Cardiac septum (tissue), 1 donor: ENCODE results near the gene MAB21L4. TPM values are rescaled to one million over a fixed set of nuclear protein-coding genes. Genes with fewer than 3 reads are reported as not detected.

Experiments used
- DNase-seq: peaks from one replicate; pipeline ENCODE4 v3.0.0-alpha.2; 2020; ENCODE audit warnings: low spot score
- intact Hi-C: fragments of 100-400 bp; cut with DNase I; formaldehyde crosslinking; loops from one replicate; pipeline ENCODE4 v1.14.0; 2022
- total RNA-seq: library from RNA; stranded (reverse); fragmentation: NEBNext Ultra II Directional; extraction: Animal tissue kit (Norgen Biotek cat#: 25700); gene quantifications from one replicate; pipeline ENCODE4 v1.2.1, GENCODE V29; 2021
- donor health status: DM: no; HTN: no; CAD: no.

The MAB21L4 gene
- total RNA-seq, 1 donor from 2014 or later, result not detected

DNA sequence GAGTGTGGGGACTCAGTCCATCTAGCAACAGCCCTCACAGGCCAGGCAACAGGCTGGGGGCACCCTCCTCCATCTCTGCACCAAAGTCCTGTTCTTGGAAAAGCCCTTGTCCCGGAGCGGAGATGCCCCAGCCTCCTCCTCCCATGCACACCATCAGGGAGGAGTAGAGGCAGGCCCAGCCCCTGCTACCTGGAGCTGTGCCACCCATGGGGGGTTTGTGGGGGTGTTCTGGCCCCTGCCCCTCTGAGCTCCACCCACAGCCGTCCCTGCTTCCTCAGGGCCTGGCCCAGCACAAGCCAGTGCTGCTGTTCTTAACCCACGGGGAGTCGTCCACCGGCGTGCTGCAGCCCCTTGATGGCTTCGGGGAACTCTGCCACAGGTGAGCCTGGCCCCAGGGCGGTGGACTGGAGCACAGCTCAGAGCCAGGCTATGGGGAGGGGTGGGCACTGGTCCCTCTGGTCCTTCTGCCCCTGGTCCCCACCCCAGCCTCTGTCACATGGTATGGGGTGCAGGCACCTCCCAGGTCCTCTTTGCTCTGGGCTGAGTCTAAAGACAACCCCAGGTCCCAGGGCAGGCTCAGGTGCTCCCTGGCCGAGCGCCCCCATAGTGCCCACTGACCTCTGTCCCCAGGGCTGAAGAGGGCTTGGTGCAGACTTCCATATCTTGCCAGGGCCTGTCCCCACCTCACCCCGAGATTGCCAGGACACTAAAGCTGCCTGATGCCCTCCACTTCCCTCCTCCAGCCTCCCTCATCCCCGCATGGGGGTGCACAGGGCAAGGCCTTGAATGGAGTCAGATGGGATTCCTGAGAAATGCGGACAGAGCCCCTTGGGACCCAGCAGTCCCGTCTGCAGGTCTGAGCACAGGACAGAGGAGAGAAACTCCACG is 24.6 kb downstream of the MAB21L4 start:
- intact Hi-C loops, result no loop called here
- peak; percentile 74 for DNase-seq

DNA sequence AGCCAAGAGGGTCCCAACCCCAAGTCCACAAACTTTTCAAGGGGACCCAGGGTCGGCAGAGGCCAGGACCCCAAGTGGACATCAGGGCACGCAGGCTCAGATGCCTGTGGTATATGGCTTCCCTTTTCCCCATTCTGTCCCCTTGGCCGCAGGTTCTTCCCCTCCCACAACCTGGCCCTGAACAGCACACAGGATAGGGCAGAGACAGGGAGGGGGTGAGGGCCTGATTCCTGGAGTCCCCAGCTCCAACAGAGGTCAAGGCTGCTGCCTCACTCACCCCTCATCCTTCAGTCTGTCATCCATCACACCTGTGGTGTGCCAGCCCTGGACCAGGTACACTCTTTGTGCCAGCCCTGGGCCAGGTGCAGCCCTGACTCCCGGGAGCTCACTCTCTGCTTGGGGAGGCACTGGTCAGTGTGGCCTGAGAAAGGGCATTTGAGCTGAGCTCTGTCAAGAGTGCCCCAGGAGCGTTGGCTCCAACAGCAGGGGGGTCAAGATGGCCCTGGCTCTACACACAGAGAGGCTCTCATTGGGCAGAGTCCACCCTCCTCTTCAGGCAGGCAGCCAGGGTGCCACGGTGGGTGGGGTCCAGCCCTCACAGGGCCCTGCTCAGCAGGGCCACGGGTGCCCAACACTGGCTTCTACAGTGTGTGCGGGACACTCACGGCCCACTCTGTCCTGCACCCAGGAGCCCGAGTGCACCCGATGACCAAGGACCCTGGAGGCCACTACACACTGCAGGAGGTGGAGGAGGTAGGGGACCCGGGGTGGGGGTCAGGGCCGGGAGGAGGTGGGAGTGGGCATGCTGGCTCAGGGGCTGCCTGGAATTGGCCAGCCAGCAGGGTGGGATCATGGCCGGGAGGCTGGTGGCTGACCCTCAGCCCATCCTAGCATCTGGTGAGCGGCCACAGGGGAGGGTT is 25.7 kb downstream of the MAB21L4 start:
- no peak for DNase-seq
- intact Hi-C loops, result no loop called here

DNA sequence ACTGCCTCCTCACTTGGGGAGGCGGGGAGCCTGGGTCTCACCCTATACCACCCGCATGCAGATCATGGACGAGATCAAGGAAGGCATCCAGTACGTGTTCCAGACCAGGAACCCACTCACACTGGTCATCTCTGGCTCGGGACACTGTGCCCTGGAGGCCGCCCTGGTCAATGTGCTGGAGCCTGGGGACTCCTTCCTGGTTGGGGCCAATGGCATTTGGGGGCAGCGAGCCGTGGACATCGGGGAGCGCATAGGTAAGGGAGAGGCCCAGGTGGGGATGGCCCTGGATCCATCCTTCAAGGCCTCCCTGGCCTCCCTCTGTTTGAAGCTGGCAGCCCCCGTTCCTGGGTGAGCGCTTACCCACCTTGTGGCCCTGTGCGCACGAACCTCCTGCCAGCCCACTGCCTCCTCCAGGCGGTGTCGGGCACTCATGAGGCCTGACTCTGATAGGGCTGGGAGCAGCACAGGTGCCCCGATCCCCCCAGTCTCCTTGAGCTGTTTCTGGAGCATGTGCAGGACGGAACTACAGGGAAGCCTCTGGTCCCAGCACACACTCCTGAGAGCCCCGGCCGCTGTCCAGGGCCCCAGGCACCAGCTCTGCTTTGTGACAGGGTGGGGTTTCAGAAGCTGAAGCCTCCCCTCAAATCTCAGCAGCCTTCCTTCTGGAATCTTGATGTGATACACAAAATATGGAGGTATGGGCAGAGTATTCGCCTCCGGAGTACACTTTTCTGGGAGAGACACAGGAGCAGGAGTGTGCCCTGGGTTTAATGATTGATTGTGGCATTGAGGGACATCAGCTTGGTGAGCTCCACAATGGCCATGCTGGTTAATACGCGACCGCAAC is 26.6 kb downstream of the MAB21L4 start:
- intact Hi-C loops, result no loop called here
- DNase-seq, result no peak

DNA sequence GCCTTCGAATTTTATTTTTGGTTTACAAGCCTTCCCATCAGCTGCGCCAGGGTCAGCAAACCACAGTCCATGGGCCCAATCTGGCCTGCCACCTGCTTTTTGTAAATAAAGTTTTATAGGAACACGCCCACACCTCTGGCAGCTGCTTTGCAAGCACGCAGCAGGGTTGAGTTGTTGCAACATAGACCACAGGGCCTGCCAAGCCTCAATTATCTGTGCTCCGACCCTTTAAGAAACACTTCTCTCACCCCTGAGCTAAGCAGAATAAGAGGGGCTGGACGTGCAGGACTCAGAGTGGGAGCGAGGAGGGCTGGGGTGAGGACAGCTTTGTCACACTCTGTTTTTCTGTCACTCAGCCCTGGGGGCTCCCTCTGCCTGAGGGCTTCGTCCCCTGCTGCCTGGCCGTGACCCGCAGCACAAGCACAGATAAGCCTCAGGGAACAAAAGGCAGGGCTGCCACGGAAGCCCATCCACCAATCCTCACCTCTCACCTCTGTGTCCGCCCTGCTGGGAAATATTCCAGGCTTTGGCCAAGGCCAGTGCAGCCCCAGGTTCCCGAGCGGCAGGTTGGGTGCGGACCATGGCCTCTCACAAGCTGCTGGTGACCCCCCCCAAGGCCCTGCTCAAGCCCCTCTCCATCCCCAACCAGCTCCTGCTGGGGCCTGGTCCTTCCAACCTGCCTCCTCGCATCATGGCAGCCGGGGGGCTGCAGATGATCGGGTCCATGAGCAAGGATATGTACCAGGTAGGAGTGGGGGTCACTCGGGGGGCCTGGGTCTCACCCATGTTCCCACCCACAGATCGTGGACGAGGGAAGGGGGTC is 27.5 kb downstream of the MAB21L4 start, which contains the start of gene AGXT:
AGXT (plus strand) TSS at position 539 of the 823 bp plus-strand sequence; CDS start at position 581, 42 bp downstream.
- intact Hi-C loops, result no loop called here
- DNase-seq, result no peak

DNA sequence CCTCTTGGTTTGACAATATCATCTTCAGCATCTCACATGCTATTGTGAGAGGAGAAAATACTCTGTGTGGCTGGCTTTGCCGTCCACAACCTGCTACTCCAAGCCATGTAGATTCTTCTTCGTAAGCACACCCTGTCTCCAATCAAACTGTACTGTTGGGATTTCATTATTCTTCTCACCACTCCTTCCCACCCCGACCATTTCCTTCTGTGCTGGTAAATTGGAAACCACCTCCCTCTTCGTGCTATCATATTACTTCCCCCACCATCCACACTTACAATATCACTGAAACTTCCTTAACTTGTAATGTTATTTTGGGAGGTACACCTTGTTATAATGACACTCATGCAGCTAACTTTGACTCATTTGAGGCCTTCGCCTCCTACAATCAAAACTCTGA is 30.6 kb downstream of the MAB21L4 start:
- intact Hi-C loops, result no loop called here
- DNase-seq, result no peak

DNA sequence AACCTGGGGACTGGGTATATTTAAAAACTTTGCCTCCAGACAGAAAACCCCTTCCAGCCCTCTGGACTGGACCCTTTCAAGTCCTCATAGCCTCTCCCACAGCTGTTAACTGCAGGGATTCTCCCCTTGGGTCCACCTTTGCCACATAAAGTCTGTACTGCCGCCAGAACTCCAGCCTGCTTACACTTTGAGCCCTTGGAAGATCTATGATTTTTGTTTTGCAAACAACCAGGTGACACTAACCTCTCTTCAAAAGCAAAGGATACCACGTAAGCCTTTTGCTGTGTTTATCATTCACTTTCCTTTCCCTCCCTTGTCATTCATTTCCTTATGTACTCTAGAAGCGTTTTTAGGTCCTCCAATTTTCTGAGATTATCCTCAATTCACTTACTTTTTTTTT is 31.5 kb downstream of the MAB21L4 start:
- no peak for DNase-seq
- intact Hi-C loops, result no loop called here

DNA sequence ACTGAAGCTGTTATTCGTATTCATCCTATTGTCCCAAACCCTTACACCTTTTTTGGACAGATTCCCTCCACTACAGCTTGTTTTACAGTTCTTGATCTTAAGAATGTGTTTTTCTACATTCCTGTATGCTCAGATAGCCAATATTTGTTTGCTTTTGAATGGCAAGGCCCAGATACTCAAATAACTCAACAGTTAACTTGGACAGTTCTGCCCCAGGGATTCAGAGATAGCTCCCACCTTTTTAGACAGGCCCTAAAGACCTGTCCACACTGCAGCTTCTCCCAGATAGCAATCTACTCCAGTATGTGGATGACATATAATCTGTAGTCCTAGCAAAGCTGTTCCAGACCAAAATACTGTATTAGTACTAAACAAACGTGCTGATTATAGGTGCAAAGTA is 34.4 kb downstream of the MAB21L4 start:
- intact Hi-C loops, result no loop called here
- no peak for DNase-seq

DNA sequence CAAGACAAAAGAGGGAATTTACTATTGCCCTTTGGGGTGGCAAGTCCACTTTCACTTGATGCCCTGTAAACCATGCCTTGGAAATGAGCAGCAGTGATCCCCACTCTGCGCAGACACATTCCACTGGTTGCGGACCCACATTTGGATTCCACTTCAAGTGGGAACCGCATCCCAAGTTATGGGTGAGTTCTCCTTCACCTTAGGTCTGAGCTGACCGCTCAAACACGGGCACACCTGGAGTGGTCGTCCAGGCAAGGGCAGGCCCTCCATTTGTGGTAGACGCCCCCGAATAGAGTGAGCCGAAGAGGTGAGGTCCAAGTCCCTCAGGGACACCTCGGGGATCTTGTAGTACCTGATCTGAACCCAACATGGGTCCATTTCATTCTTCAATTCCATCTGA is 37.1 kb downstream of the MAB21L4 start:
- intact Hi-C loops, result no loop called here

DNA sequence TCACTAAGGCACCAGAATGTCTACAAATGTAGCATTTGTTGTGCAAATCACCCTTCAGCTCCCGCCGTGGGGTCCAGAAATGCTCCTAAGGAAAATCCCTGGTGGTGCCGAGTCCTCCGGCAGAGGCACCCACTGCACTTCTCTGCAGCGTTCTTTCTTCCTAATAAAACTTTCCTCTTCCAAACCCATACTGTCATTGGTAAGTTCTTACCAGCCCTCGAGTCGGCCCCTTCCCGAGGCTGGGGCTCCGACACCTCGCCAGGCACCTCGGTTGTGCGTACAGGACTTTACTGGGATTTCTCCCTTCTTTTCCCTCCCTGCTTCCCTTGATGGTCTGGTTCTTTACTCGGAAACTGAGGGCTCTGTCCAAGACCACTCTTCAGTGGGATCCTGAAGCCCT is 37.6 kb downstream of the MAB21L4 start:
- intact Hi-C loops, result no loop called here
- no peak for DNase-seq

More for the DNA sequence above, 37.1 kb downstream of the MAB21L4 start:
- DNase-seq, result no peak

DNA sequence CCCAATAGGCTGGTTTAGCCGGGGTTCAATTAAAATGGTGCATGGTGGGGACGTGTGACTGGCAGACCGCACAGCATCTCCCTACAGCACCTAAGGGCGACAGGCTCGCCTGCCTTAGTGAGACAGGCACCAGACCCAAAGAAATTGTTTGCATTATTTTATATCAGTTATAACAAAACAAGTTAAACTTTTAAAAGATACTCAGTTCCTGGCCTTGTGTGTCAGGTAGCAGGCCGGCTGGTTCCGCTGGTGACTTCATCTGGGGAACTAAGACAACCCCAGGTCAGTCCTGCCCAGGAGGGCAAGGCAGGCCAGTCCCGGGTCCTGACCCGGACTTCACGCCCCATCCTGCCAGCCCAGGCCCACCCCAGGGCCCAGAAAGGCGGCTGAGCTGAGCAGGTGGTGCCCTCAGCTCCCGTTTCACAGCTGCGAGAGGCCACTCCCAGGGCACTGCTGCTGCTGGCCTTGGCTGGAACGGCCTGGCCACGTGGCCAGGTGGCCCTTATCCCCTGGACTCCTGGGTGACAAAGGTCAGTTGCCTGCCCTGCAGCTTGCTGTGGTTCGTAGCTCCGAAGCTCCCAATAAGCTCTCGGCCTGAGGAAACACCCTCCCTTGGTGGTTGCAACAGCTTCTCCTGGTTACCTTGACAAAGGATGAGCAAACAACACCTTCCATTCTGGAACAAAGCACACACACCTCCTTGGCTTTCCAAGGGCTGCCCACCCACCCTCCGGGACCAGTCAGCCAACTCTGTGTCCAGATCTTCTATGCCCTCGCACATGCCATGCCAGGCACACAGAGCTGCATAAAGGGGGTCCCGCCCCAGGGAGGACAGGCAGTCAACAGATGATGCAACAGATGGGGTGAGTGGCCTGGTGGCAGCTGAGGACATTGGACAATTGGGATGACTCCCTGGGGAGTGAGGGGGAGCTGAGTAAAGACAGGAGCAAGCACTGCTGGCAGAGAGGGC is 38.6 kb downstream of the MAB21L4 start:
- intact Hi-C loops, result no loop called here
- no peak for DNase-seq

DNA sequence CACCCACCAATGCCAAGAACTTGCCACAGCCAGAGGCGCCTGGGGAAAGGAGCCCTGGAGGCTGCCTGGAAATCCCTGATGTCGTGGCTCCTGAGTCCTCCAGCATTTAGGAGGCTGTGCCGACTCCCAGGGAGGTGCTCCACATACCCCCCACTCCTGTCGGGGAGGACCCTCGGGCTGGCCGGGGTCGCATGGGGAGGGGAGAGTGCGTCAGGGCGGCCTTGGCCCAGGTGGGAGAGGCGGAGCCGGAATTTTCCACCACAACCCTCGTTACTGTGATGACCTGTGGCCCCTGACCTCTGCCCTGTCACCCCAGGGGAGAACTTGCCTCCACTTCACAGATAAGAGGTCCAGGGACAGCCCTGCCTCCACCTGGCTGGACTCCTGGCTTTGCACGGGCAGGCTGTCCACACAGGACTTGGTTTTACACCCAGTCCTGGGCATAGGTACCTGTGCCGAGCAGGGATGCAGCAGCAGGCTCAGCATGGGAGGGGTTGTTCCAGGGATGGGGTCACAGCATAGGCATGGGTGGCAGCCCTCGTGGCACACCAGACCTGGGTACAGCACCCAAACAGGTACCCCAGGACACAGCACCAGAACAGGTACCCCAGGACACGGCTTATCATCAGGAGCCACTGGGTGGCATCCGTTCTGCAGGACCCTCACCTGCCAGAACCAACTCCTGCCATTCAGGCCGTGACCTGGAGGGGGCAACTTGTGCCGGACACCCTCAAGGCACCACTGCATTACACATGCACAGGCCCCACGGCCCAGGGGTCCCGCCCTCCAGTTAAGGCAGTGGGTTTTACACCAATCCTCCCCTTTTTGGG is 39.6 kb downstream of the MAB21L4 start:
- intact Hi-C loops, result no loop called here
- no peak for DNase-seq

DNA sequence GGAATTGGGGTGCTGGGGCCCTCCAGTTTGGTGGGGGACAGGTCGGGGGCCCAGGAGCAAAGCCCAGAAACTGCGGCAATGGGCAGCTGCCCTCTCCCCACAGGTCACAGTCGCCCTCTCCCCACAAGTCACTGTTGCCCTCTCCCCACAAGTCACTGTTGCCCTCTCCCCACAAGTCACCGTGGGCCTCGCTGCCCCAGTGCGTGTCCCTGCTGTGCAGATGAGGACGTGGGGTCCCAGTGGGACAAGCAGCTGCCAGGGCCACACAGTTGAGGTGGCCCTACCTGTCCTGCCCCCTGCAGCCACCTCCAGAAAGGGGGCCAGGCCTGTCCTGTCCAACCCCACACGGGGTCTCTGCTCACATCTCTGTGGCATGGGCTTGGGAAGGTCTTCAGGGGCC is 40.3 kb downstream of the MAB21L4 start:
- no peak for DNase-seq
- intact Hi-C loops, result no loop called here

DNA sequence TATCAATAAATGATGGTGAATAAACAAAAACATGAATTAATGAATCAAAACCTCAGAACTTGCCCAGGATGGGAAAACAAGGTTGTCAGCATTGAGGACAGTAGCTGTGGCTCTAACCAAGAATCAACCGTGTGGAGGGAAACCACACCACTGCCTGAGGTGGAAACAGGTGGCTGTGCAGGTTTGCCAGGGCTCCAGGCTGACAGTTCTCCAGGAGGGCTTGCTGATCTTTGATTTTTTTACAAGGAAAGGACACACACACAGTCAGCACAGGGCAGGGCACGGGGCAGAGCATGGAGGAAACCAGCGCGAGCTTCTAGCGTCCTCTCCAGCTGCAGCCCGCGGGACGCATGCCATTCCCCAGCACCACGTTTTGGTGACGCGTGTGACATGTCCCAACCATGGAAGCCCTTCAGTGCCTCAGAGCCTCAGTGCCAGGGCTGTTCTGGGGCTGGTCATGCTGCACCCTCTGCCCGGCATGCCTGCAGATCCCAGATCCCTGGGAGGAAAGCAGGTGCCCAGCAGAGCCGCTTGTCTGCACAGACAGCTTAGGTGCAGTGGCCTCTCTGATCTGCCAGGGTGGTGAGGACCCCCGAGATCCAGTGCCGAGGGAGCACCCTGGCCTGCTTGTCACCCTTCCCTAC is 43.2 kb downstream of the MAB21L4 start:
- DNase-seq, result no peak
- intact Hi-C loops, result loop anchor here (5.0 kb wide), 3 partner anchors 60 to 225 kb away; no protein-coding TSS in a partner anchor

DNA sequence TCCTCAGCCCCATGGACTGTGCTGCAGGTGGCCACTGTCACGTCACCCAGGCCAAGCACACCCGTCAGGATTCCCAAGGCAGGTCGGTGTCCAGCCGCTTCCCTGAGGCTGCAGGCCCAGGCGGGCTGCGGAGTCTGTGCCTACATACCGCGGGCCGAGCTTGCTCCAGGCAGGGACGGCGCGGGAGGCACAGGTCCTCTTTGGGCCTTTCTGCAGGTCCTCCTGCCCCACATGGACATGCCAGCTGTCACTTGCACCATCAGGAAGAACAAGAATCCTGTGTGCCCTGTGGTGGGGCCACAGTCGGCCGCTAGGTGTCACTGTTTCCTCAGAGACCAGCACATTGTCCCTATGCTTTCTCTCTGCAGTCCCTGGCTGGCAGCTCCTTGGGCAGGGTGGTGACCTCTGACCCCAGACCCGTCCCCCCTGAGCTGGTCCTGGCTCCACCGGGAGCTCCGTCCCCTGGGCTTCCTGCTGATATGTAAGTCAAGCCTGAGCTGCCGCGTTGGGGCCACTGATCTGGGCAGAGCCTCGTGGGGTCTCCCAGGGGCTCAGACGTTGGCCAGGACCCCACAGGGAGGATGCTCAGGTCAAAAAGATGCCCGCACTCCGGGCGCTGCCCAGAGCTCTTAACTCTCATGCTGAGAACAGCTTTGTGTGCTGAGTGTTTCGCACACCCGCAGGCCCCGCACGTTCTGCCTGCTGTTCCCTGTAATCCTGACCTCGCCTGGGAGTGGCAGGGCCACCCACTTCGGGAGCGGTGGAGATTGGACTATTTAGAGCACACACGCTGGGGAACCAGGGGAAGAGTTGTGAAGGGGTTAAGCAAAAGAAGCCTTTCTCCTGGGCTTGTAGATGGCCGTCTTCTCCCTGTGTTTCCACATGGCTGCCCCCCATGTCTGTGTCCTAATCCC is 44.6 kb downstream of the MAB21L4 start:
- intact Hi-C loops, result loop anchor here (5.0 kb wide), 3 partner anchors 61 to 226 kb away; no protein-coding TSS in a partner anchor

DNA sequence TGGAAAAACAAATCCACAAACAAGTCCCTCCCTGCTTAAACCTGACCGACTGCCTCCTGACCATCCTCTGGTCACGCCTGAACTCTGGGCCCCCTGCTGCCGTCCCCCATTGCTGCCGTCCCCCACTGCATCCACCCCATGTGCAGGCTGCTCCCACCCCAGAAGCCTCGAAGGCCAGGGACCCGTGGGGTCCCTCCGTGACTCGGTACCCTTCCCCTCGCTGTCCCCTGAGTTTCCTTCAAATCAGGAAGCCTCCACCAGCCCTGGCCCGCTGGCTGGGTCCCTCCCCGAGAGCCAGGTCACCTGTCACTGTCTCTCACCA is 45.2 kb downstream of the MAB21L4 start:
- intact Hi-C loops, result loop anchor here (5.0 kb wide), 3 partner anchors 62 to 227 kb away; no protein-coding TSS in a partner anchor
- DNase-seq, result no peak

More for the DNA sequence above, 44.6 kb downstream of the MAB21L4 start:
- peak; percentile 92 for DNase-seq
